AG09309 (cell line): ENCODE measurements around the gene TMPRSS15.

ENCODE experiments used
- DNase-seq: peaks from one replicate; pipeline ENCODE4 v3.0.0-alpha.2; 2010; ENCODE audit warnings: low read depth
- H3K4me3 ChIP-seq: 2 replicates; pipeline ENCODE4 v1.5.1; 2011; ENCODE audit warnings: mild to moderate bottlenecking, low read depth, low read length, moderate library complexity; ENCODE audit not compliant: control insufficient read depth
- TF ChIP-seq, protein P1 (sequence below): IDR thresholded peaks from 2 replicates; pipeline ENCODE4 v1.5.1; 2011; ENCODE audit warnings: mild to moderate bottlenecking, low read depth, low read length, inconsistent platforms; ENCODE audit not compliant: insufficient read depth, control insufficient read depth; ENCODE audit errors: missing control alignments

Gene TMPRSS15

DNA sequence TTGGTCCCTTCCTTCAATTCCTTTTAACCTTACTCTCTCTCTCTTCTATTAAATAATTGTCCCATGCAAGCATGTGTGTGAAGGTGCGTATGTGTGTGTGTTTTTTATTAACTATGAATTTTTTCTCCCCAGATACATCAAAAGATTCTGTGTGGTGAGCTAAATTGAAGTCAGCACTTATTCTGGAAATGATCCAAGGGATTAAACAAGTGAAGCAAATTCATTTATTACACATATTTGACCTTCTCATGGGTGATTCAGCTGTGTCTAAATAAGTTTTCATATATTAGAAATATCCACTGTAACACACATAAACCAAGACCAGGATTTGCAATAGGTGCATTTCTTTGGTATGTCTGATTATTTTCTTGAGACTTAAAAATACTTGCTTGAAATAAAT lies 134.7 kb downstream of the TMPRSS15 start:
- no peak for DNase-seq
- no peak overlapping the region for H3K4me3 ChIP-seq
- TF ChIP-seq, protein P1, sequence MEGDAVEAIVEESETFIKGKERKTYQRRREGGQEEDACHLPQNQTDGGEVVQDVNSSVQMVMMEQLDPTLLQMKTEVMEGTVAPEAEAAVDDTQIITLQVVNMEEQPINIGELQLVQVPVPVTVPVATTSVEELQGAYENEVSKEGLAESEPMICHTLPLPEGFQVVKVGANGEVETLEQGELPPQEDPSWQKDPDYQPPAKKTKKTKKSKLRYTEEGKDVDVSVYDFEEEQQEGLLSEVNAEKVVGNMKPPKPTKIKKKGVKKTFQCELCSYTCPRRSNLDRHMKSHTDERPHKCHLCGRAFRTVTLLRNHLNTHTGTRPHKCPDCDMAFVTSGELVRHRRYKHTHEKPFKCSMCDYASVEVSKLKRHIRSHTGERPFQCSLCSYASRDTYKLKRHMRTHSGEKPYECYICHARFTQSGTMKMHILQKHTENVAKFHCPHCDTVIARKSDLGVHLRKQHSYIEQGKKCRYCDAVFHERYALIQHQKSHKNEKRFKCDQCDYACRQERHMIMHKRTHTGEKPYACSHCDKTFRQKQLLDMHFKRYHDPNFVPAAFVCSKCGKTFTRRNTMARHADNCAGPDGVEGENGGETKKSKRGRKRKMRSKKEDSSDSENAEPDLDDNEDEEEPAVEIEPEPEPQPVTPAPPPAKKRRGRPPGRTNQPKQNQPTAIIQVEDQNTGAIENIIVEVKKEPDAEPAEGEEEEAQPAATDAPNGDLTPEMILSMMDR, result no peak

DNA sequence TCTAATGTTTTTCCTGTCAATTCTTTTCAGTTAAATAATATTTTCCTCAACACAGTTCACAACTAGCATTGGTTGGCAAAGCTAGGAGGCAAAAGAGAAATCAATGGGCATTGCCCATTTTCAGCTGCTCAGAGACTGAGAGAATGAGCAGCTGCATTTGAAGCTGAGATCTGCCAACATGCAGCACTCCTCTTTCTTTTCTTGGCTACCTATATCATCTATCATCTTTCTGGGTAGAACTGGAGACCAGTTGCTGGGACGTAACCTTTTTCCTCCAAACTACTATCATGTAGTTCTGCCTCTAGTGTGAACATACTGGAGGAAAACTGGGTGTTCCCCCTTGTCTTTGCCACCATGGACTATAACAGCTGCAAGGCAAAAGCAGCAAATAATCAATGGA lies 136.1 kb downstream of the TMPRSS15 start:
- TF ChIP-seq, protein P1, result no peak
- no peak for DNase-seq
- H3K4me3 ChIP-seq, result no peak overlapping the region

DNA sequence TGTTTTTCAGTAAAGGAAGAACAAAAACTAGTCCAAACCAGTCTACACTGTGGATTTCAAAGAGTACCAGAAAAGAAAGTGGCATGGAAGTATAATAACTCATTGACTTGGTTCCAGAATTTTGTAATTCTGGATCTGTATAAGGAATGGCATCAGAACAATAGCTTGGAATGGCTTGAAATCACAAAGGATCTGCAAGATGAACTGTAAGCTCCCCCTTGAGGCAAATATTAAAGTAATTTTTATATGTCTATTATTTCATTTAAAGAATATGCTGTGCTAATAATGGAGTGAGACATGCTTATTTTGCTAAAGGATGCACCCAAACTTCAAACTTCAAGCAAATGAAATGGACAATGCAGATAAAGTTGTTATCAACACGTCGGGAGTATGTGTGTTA lies 137.6 kb downstream of the TMPRSS15 start:
- DNase-seq, result no peak
- TF ChIP-seq, protein P1, result no peak
- H3K4me3 ChIP-seq, result no peak overlapping the region

DNA sequence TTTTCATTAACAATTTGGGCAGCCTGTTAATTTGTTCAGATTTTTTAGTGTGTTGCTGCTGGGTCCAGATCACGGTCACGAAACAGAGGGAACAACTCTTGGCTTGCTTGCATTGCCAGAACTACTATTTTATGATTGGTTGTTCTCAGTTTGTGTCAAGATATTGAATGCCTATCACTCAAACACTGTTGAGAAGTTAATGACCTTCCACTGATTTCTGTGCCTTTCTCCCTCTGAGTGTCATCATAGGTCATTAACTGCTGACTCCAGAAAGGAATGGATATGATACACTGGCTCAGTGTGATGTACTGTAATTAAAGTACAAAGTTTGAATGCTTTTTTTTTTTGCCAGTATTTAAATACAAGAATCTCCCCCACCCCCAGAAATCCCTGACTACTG lies 149.8 kb downstream of the TMPRSS15 start:
- TF ChIP-seq, protein P1, result no peak

DNA sequence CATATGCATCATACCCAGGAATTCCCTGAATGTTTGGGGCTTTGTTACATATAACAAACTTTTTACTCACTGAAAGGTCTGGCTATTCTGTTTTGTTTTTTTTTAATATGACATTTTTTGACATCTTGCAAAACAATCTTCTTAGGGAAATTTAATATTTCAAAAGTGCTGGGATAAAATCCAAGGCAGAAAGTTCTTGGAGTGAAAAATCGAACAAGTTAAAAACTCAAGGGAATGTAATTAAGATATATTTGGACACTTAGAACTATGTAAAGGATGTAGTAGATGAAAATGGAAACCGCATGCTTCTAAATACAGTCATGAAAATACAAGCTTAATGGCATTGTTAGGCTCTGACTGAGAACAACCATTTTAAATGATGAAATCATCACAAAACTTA lies 150.4 kb downstream of the TMPRSS15 start:
- H3K4me3 ChIP-seq, result no peak overlapping the region
- DNase-seq, result no peak
- TF ChIP-seq, protein P1, result no peak

More for the DNA sequence above, 149.8 kb downstream of the TMPRSS15 start:
- no peak overlapping the region for H3K4me3 ChIP-seq
- DNase-seq, result no peak

DNA sequence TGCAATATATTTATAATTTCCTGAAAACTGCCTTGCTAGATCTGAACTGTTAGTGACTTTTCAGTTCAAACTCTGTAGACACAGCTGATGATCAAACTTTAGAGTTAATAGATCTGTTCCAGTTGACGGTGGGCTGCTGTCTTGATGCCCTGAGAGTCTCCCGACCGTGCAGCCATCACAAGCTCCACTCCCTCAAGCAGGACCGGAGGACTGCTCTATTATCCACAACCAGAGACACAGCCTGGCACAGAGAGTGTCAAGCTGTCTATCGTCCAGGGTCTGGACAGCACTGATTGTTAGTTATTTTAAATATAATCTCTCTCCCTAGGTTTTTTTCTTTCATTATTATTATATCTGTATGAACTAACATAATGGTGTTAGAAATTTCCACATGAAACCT lies 150.9 kb downstream of the TMPRSS15 start:
- no peak overlapping the region for H3K4me3 ChIP-seq
- TF ChIP-seq, protein P1, result no peak
- no peak for DNase-seq

DNA sequence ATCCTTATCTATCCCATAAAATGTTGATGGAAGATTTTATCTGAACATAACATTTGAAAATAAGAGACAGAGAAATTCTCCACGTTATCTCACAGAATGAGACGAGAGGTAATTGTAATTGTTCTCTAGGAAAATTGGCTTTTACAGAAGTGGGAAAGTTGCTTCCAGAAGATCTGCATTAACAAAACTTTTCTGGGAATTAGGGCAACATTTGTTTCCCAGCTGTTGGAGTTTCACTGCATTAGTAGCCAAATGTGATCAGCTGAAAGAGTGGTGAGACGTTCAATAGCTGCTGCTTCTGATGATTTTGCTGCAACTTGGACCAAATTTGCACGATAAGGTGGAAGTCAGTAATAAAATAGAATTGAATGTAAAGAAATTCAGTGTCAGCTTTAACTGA lies 151.3 kb downstream of the TMPRSS15 start:
- H3K4me3 ChIP-seq, result no peak overlapping the region
- no peak for DNase-seq
- TF ChIP-seq, protein P1, result no peak
